Body of pancreas (tissue), 4 donors: ENCODE results near the gene SMARCA2.

ENCODE experiments used
- POLR2A ChIP-seq, 3 donors: fragments of 450-650 bp; IDR thresholded peaks; one replicate each; pipeline ENCODE4 v1.6.1; 2016; ENCODE audit warnings: antibody characterized with exemption in 3 of 3, mild to moderate bottlenecking in 2 of 3
- TF ChIP-seq, protein P1 (sequence below), 7 experiments: fragments of 450-650 bp in 4 of 7; fragments of 200-600 bp in 3 of 7; sonication (generic) in 3 of 7; IDR thresholded peaks; one replicate each; pipeline ENCODE4 v1.5.1; 2016 to 2019; ENCODE audit warnings: antibody characterized with exemption in 7 of 7

DNA sequence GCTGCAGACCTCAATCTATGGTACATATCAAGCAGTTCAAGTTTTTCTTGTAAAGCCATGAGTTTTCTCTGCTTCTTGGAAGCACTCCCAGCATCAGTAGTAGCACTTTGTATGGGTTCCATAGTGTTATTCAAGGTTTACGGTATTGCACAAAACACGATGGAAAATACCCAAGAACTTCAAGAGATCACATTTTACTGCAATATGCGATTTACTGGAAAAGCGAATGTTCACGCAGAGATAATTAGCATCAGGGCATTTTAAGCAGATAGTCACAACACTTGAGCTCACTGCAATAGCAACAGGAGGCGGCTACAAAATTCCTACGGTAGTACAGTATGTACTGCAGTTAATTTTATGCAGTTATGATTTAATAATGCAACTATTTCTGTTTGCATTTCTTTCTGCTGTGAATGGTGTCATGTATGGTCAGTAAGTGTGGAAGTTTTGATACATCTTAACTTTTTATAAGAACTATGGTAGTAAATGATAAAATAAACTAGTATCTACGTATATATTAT lies 200.8 kb downstream of the SMARCA2 start:
- TF ChIP-seq, protein P1, sequence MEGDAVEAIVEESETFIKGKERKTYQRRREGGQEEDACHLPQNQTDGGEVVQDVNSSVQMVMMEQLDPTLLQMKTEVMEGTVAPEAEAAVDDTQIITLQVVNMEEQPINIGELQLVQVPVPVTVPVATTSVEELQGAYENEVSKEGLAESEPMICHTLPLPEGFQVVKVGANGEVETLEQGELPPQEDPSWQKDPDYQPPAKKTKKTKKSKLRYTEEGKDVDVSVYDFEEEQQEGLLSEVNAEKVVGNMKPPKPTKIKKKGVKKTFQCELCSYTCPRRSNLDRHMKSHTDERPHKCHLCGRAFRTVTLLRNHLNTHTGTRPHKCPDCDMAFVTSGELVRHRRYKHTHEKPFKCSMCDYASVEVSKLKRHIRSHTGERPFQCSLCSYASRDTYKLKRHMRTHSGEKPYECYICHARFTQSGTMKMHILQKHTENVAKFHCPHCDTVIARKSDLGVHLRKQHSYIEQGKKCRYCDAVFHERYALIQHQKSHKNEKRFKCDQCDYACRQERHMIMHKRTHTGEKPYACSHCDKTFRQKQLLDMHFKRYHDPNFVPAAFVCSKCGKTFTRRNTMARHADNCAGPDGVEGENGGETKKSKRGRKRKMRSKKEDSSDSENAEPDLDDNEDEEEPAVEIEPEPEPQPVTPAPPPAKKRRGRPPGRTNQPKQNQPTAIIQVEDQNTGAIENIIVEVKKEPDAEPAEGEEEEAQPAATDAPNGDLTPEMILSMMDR (IDR thresholded peaks at IDR 0.05): no peak
- no peak for TF ChIP-seq POLR2A (IDR thresholded peaks at IDR 0.05)
